ENCODE results near the gene RXRA. TPM values are rescaled to one million over a fixed set of nuclear protein-coding genes. Genes with fewer than 3 reads are reported as not detected.

The RXRA gene
- total and polyA plus RNA-seq, 2 donors (not counting 1 experiment from before 2014, with no cell fraction given) = 2.6 to 6.8 TPM

GRCh38 chr9:134423749-134424148 lies 97.5 kb downstream of the RXRA start:
- 92% methylated on average over 13 of the region's 15 CpGs for WGBS (ENCODE audit: insufficient coverage)
- H3K4me3 ChIP-seq (ENCODE audit: control extremely low read depth in 1 of 5, extremely low read depth in 1 of 5, insufficient read depth in 1 of 5, low read depth in 2 of 5, low read length in 4 of 5) = no peak overlapping the region
- H3K27me3 ChIP-seq (replicated peaks in 1 of 4; ENCODE audit: control extremely low read depth in 1 of 4, control insufficient read depth in 3 of 4, insufficient read depth in 4 of 4, low read length in 3 of 4) = no peaks in the 10 kb centered on the region
- DNase-seq = no peak
- no peak overlapping the region for H3K27ac ChIP-seq (ENCODE audit: low read length in 2 of 2)
- no peak overlapping the region for H2AFZ ChIP-seq (ENCODE audit: insufficient read depth, low read depth, low read length, poor library complexity, severe bottlenecking)
- H3K27ac Mint-ChIP-seq = no peak overlapping the region
- no peaks in the 10 kb centered on the region for H3K9me3 Mint-ChIP-seq (ENCODE audit: insufficient read depth)
- POLR2A ChIA-PET = no interaction called here
- intact Hi-C loops (cut with micrococcal nuclease) = no loop called here
- H3K4me1 Mint-ChIP-seq = no peaks in the 10 kb centered on the region
- CTCF ChIA-PET = no interaction called here
- no peaks in the 10 kb centered on the region for H3K4me1 ChIP-seq (ENCODE audit: control insufficient read depth in 2 of 2, insufficient read depth in 2 of 2, low read length in 2 of 2)
- ATAC-seq (ENCODE audit: low read depth) = no peak
- H3K27me3 Mint-ChIP-seq = no peaks in the 10 kb centered on the region
- no peak for TF ChIP-seq EZH2 (IDR thresholded peaks at IDR 0.05; ENCODE audit: borderline replicate concordance, insufficient read depth, low read depth, low read length, poor library complexity, severe bottlenecking)
- TF ChIP-seq, protein P1, sequence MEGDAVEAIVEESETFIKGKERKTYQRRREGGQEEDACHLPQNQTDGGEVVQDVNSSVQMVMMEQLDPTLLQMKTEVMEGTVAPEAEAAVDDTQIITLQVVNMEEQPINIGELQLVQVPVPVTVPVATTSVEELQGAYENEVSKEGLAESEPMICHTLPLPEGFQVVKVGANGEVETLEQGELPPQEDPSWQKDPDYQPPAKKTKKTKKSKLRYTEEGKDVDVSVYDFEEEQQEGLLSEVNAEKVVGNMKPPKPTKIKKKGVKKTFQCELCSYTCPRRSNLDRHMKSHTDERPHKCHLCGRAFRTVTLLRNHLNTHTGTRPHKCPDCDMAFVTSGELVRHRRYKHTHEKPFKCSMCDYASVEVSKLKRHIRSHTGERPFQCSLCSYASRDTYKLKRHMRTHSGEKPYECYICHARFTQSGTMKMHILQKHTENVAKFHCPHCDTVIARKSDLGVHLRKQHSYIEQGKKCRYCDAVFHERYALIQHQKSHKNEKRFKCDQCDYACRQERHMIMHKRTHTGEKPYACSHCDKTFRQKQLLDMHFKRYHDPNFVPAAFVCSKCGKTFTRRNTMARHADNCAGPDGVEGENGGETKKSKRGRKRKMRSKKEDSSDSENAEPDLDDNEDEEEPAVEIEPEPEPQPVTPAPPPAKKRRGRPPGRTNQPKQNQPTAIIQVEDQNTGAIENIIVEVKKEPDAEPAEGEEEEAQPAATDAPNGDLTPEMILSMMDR (IDR thresholded peaks at IDR 0.05) = no peak
- H3K4me2 ChIP-seq (replicated peaks; ENCODE audit: low read depth, low read length, poor library complexity, severe bottlenecking) = no peak overlapping the region
- no peak overlapping the region for H3K4me3 Mint-ChIP-seq
- no peaks in the 10 kb centered on the region for H4K20me1 ChIP-seq (ENCODE audit: control insufficient read depth, insufficient read depth, low read length, poor library complexity, severe bottlenecking)
- H3K79me2 ChIP-seq (ENCODE audit: control insufficient read depth, insufficient read depth, low read length) = no peaks in the 10 kb centered on the region
- H3K9me3 ChIP-seq (ENCODE audit: control extremely low read depth in 1 of 3, control insufficient read depth in 2 of 3, insufficient read depth in 1 of 3, low read length in 2 of 3) = peaks cover 0 to 7% (median 0%) of the 10 kb centered on the region in 3 donors
- H3K36me3 ChIP-seq (replicated peaks in 1 of 2; ENCODE audit: control extremely low read depth in 1 of 2, control insufficient read depth in 1 of 2, extremely low read depth in 1 of 2, insufficient read depth in 2 of 2, low read length in 1 of 2) = peaks cover 0 to 4% of the 10 kb centered on the region in 2 experiments
- H3K9ac ChIP-seq (ENCODE audit: low read length) = no peak overlapping the region

DNA sequence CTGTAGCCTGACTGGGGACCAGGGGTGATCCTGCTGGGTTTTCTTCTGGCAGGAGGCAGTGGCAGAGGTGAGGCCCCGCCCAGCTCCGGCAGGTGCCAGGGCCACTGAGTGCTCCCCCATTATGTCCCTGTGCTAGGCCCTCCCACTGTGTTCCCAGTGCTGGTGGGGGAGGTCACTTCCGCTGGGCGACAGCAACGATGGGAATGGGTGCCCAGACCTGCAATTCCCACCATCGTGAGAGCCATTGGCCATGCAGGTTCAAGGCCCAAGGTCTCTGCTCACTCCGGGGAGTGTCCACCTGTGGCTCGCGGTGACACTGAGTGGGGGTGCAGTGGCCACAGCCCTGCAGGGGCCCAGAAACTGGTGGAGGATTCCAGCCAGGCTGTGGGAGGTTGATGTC lies 98.6 kb downstream of the RXRA start:
- CTCF ChIA-PET = no interaction called here
- no peak overlapping the region for H3K4me3 ChIP-seq (ENCODE audit: control extremely low read depth in 1 of 5, extremely low read depth in 1 of 5, insufficient read depth in 1 of 5, low read depth in 2 of 5, low read length in 4 of 5)
- no peaks in the 10 kb centered on the region for H3K4me1 ChIP-seq (ENCODE audit: control insufficient read depth in 2 of 2, insufficient read depth in 2 of 2, low read length in 2 of 2)
- H3K79me2 ChIP-seq (ENCODE audit: control insufficient read depth, insufficient read depth, low read length) = no peaks in the 10 kb centered on the region
- H4K20me1 ChIP-seq (ENCODE audit: control insufficient read depth, insufficient read depth, low read length, poor library complexity, severe bottlenecking) = no peaks in the 10 kb centered on the region
- DNase-seq (no peak), ATAC-seq (ENCODE audit: low read depth) (no peak)
- no peak overlapping the region for H3K27ac ChIP-seq (ENCODE audit: low read length in 2 of 2)
- Mint-ChIP-seq H3K27me3 (no peaks in the 10 kb centered on the region), H3K4me1 (no peaks in the 10 kb centered on the region), H3K9me3 (ENCODE audit: insufficient read depth) (no peaks in the 10 kb centered on the region), H3K27ac (no peak overlapping the region), H3K4me3 (no peak overlapping the region)
- no peak overlapping the region for H3K4me2 ChIP-seq (replicated peaks; ENCODE audit: low read depth, low read length, poor library complexity, severe bottlenecking)
- 93% methylated on average over 9 of the region's 9 CpGs for WGBS (ENCODE audit: insufficient coverage)
- H3K9ac ChIP-seq (ENCODE audit: low read length) = no peak overlapping the region
- H3K36me3 ChIP-seq (replicated peaks in 1 of 2; ENCODE audit: control extremely low read depth in 1 of 2, control insufficient read depth in 1 of 2, extremely low read depth in 1 of 2, insufficient read depth in 2 of 2, low read length in 1 of 2) = peaks cover 0 to 4% of the 10 kb centered on the region in 2 experiments
- POLR2A ChIA-PET = no interaction called here
- H3K9me3 ChIP-seq (ENCODE audit: control extremely low read depth in 1 of 3, control insufficient read depth in 2 of 3, insufficient read depth in 1 of 3, low read length in 2 of 3) = peaks cover 0 to 7% (median 0%) of the 10 kb centered on the region in 3 donors
- no peak overlapping the region for H2AFZ ChIP-seq (ENCODE audit: insufficient read depth, low read depth, low read length, poor library complexity, severe bottlenecking)
- intact Hi-C loops (cut with micrococcal nuclease) = no loop called here
- TF ChIP-seq, protein P1 (IDR thresholded peaks at IDR 0.05) = no peak
- no peak for TF ChIP-seq EZH2 (IDR thresholded peaks at IDR 0.05; ENCODE audit: borderline replicate concordance, insufficient read depth, low read depth, low read length, poor library complexity, severe bottlenecking)
- no peaks in the 10 kb centered on the region for H3K27me3 ChIP-seq (replicated peaks in 1 of 4; ENCODE audit: control extremely low read depth in 1 of 4, control insufficient read depth in 3 of 4, insufficient read depth in 4 of 4, low read length in 3 of 4)
